Panc1 (cell line): ENCODE results near the gene GNG7.

Source experiments
- POLR2AphosphoS5 ChIP-seq: IDR thresholded peaks from 2 replicates; pipeline ENCODE4 v1.6.1; 2012; ENCODE audit warnings: mild to moderate bottlenecking, low read depth, low read length, moderate library complexity
- TCF7L2 ChIP-seq: IDR thresholded peaks from 2 replicates; pipeline ENCODE4 v1.6.1; 2011; ENCODE audit warnings: mild to moderate bottlenecking, low read depth, low read length, inconsistent platforms
- TF ChIP-seq, protein P1 (sequence below): fragments of 450-650 bp; IDR thresholded peaks from 2 replicates; pipeline ENCODE4 v1.5.1; 2017; ENCODE audit warnings: mild to moderate bottlenecking
- TF ChIP-seq, protein P2 (sequence below), 2 experiments: IDR thresholded peaks; 2 replicates each; pipeline ENCODE4 v1.6.1; 2011 to 2012; ENCODE audit warnings: low read depth in 2 of 2, control low read depth in 1 of 2, low read length in 1 of 2, mild to moderate bottlenecking in 1 of 2, moderate library complexity in 1 of 2; ENCODE audit not compliant: insufficient read depth in 1 of 2

- TF ChIP-seq, protein P1, sequence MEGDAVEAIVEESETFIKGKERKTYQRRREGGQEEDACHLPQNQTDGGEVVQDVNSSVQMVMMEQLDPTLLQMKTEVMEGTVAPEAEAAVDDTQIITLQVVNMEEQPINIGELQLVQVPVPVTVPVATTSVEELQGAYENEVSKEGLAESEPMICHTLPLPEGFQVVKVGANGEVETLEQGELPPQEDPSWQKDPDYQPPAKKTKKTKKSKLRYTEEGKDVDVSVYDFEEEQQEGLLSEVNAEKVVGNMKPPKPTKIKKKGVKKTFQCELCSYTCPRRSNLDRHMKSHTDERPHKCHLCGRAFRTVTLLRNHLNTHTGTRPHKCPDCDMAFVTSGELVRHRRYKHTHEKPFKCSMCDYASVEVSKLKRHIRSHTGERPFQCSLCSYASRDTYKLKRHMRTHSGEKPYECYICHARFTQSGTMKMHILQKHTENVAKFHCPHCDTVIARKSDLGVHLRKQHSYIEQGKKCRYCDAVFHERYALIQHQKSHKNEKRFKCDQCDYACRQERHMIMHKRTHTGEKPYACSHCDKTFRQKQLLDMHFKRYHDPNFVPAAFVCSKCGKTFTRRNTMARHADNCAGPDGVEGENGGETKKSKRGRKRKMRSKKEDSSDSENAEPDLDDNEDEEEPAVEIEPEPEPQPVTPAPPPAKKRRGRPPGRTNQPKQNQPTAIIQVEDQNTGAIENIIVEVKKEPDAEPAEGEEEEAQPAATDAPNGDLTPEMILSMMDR: no peak
- TF ChIP-seq, protein P2, sequence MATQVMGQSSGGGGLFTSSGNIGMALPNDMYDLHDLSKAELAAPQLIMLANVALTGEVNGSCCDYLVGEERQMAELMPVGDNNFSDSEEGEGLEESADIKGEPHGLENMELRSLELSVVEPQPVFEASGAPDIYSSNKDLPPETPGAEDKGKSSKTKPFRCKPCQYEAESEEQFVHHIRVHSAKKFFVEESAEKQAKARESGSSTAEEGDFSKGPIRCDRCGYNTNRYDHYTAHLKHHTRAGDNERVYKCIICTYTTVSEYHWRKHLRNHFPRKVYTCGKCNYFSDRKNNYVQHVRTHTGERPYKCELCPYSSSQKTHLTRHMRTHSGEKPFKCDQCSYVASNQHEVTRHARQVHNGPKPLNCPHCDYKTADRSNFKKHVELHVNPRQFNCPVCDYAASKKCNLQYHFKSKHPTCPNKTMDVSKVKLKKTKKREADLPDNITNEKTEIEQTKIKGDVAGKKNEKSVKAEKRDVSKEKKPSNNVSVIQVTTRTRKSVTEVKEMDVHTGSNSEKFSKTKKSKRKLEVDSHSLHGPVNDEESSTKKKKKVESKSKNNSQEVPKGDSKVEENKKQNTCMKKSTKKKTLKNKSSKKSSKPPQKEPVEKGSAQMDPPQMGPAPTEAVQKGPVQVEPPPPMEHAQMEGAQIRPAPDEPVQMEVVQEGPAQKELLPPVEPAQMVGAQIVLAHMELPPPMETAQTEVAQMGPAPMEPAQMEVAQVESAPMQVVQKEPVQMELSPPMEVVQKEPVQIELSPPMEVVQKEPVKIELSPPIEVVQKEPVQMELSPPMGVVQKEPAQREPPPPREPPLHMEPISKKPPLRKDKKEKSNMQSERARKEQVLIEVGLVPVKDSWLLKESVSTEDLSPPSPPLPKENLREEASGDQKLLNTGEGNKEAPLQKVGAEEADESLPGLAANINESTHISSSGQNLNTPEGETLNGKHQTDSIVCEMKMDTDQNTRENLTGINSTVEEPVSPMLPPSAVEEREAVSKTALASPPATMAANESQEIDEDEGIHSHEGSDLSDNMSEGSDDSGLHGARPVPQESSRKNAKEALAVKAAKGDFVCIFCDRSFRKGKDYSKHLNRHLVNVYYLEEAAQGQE (IDR thresholded peaks at IDR 0.05; ENCODE audit: insufficient read depth in 1 of 2, low read depth in 2 of 2, low read length in 1 of 2): no peak
- TF ChIP-seq POLR2AphosphoS5: no peak
- TF ChIP-seq TCF7L2: no peak
Measured at GRCh38 chr19:2627855-2628254, 74.6 kb downstream of the GNG7 start.
